Gastrocnemius medialis (tissue), 4 donors: ENCODE results near the gene ZNF547. TPM values are rescaled to one million over a fixed set of nuclear protein-coding genes. Genes with fewer than 3 reads are reported as not detected.
A peak's percentile ranks its signal among the peaks of the same experiment; 100 is the strongest.

Experiments
- ATAC-seq, 2 donors: fragments of 150-250 bp; one replicate each; pipeline ENCODE4 v1.9.1; 2016
- DNase-seq, 2 donors: peaks; one replicate each; pipeline ENCODE4 v3.0.0-alpha.2; 2019
- H3K27ac ChIP-seq, 4 donors: fragments of 200-600 bp; sonication (generic); 1 replicate in 1 of 4; 2 replicates in 3 of 4; pipeline ENCODE4 v1.5.1; 2016 to 2018; ENCODE audit warnings: mild to moderate bottlenecking in 2 of 4, moderate library complexity in 1 of 4
- H3K27me3 ChIP-seq, 3 donors: fragments of 200-600 bp; sonication (generic) in 2 of 3; 1 replicate in 1 of 3; 2 replicates in 2 of 3; pipeline versions ENCODE4 v1.5.1 to v1.6.0; 2016 to 2019; ENCODE audit warnings: mild to moderate bottlenecking in 1 of 3, moderate library complexity in 1 of 3
- H3K36me3 ChIP-seq, 2 donors: fragments of 200-600 bp; sonication (generic) in 1 of 2; one replicate each; pipeline ENCODE4 v1.5.1; 2017 to 2018
- H3K4me1 ChIP-seq, 2 donors: fragments of 200-600 bp; sonication (generic) in 1 of 2; one replicate each; pipeline ENCODE4 v1.5.1; 2016 to 2017; ENCODE audit warnings: mild to moderate bottlenecking in 2 of 2
- H3K4me3 ChIP-seq, 4 donors: fragments of 200-600 bp; sonication (generic) in 3 of 4; 1 replicate in 1 of 4; 2 replicates in 3 of 4; pipeline ENCODE4 v1.5.1; 2016 to 2019; ENCODE audit warnings: mild to moderate bottlenecking in 2 of 4
- H3K9me3 ChIP-seq, 3 donors: fragments of 200-600 bp; sonication (generic) in 2 of 3; 1 replicate in 1 of 3; 2 replicates in 2 of 3; pipeline ENCODE4 v1.5.1; 2016 to 2019
- POLR2A ChIP-seq, 2 donors: fragments of 450-650 bp; IDR thresholded peaks; one replicate each; pipeline ENCODE4 v1.6.1; 2017; ENCODE audit warnings: antibody characterized with exemption in 2 of 2, mild to moderate bottlenecking in 2 of 2, moderate library complexity in 2 of 2
- in situ Hi-C, 4 donors: fragments of 200-750 bp; cut with MboI; loops; one replicate each; pipeline versions ENCODE4 v1.15.0 to v1.8.0; 2017; ENCODE audit warnings: low sequenced_read_pairs in 4 of 4
- intact Hi-C: fragments of 100-400 bp; cut with DNase I; formaldehyde crosslinking; loops from one replicate; pipeline ENCODE4 v1.15.1; 2023; ENCODE audit warnings: low total_unique reads
- total RNA-seq, 4 donors: library from RNA; depleted of rRNA; stranded (reverse); fragments of >200 nt; gene quantifications; one replicate each; pipeline versions ENCODE4 v1.1.0 to v1.2.3, GENCODE V29; 2016
- TF ChIP-seq, protein P1 (sequence below), 5 experiments: fragments of 450-650 bp in 3 of 5; fragments of 200-600 bp in 2 of 5; sonication (generic) in 2 of 5; IDR thresholded peaks in 4 of 5; conservative IDR thresholded peaks in 1 of 5; 1 replicate in 4 of 5; 2 replicates in 1 of 5; pipeline ENCODE4 v1.5.1; 2016 to 2019; ENCODE audit warnings: antibody characterized with exemption in 5 of 5, mild to moderate bottlenecking in 3 of 5, moderate library complexity in 3 of 5

ZNF547 gene
- total RNA-seq, 4 donors from 2014 or later: 0.58 to 4.4 (median 2.6) TPM

DNA sequence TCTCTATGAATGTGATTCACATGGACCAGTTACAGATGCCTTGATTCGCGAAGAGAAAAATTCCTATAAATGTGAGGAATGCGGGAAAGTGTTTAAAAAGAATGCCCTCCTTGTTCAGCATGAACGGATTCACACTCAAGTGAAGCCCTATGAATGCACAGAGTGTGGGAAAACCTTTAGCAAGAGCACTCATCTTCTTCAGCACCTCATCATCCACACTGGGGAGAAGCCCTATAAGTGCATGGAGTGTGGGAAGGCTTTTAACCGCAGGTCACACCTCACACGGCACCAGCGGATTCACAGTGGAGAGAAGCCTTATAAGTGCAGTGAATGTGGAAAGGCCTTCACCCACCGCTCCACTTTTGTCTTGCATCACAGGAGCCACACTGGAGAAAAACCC lies 35.4 kb upstream of the ZNF547 start:
- no peak overlapping the region for H3K27ac ChIP-seq
- H3K27me3 ChIP-seq: no peaks in the 10 kb centered on the region
- in situ Hi-C loops (no loop called here), intact Hi-C loops (no loop called here)
- H3K4me1 ChIP-seq: no peaks in the 10 kb centered on the region
- ATAC-seq (no peak), DNase-seq (no peak)
- TF ChIP-seq, protein P1, sequence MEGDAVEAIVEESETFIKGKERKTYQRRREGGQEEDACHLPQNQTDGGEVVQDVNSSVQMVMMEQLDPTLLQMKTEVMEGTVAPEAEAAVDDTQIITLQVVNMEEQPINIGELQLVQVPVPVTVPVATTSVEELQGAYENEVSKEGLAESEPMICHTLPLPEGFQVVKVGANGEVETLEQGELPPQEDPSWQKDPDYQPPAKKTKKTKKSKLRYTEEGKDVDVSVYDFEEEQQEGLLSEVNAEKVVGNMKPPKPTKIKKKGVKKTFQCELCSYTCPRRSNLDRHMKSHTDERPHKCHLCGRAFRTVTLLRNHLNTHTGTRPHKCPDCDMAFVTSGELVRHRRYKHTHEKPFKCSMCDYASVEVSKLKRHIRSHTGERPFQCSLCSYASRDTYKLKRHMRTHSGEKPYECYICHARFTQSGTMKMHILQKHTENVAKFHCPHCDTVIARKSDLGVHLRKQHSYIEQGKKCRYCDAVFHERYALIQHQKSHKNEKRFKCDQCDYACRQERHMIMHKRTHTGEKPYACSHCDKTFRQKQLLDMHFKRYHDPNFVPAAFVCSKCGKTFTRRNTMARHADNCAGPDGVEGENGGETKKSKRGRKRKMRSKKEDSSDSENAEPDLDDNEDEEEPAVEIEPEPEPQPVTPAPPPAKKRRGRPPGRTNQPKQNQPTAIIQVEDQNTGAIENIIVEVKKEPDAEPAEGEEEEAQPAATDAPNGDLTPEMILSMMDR (IDR thresholded peaks at IDR 0.05 in 4 of 5, conservative IDR thresholded peaks at IDR 0.05 in 1 of 5): no peak
- no peak for TF ChIP-seq POLR2A (IDR thresholded peaks at IDR 0.05)
- no peak overlapping the region for H3K4me3 ChIP-seq
- H3K9me3 ChIP-seq: peaks cover 0 to 7% (median 0%) of the 10 kb centered on the region in 3 donors
- peaks cover 7 to 83% of the 10 kb centered on the region in 2 donors for H3K36me3 ChIP-seq

DNA sequence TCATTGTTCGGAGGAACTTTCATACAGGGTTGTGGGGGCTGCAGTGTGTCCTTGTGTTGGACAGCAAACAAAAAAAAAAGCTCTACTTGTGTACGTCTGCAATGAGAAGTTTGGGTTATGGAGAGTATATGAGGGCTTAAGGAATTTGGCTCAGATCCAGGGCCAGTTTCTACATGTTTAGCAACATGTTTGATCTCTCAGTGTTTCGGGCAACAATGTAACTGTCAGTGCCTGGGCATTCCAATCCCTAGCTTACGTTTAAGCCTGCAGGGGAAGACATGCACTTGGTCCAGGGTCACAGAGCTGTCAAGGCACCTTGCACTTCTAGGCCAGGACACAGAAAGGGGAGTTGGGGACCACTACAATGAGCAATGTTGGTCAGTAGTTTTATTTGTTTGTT lies 29.2 kb upstream of the ZNF547 start:
- Histone ChIP-seq H3K27ac (no peak overlapping the region), H3K4me3 (no peak overlapping the region), H3K4me1 (peaks cover 8 to 20% of the 10 kb centered on the region in 2 donors), H3K36me3 (peaks cover under 1 to 21% of the 10 kb centered on the region in 2 donors), H3K27me3 (no peaks in the 10 kb centered on the region), H3K9me3 (peaks cover 0 to under 1% (median 0%) of the 10 kb centered on the region in 3 donors)
- DNase-seq: no peak
- TF ChIP-seq, protein P1 (IDR thresholded peaks at IDR 0.05 in 4 of 5, conservative IDR thresholded peaks at IDR 0.05 in 1 of 5): no peak
- no peak for TF ChIP-seq POLR2A (IDR thresholded peaks at IDR 0.05)
- in situ Hi-C loops: no loop called here
- intact Hi-C loops: no loop called here
- no peak for ATAC-seq

DNA sequence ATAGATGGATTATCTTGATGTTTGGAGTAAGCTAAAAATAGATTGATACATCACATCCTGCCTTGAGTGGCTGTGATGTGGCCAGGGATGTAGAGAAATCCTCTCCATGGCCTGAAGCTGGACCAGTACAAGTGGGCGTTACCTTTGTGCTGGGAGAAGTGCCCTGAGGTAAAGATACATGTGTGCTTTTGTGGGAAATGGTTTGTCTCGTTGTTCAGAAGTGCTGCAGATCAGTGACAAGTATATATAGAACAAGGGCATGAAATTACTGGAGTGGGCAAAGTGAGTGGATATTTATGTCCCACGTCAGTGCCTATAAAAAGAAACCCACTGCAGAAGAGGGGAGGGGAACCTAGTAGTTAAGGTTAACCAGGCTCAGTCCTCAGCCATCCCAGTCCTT lies 24.5 kb upstream of the ZNF547 start:
- ATAC-seq (peak; percentile 87 to 97), DNase-seq (peak in 1 of 2 donors; percentile 37)
- Histone ChIP-seq H3K9me3 (no peaks in the 10 kb centered on the region), H3K27me3 (no peaks in the 10 kb centered on the region), H3K4me1 (peaks cover 8 to 23% of the 10 kb centered on the region in 2 donors), H3K4me3 (peak overlapping the region in 1 of 4 donors; percentile 17), H3K36me3 (no peaks in the 10 kb centered on the region), H3K27ac (peak overlapping the region; percentile 72 to 79 (median 76))
- intact Hi-C loops (loop anchor here (2.0 kb wide), 2 partner anchors 18 to 36 kb away; partner anchors contain the start of gene ZNF543), in situ Hi-C loops (no loop called here)
- no peak for TF ChIP-seq POLR2A (IDR thresholded peaks at IDR 0.05)
- TF ChIP-seq, protein P1 (IDR thresholded peaks at IDR 0.05 in 4 of 5, conservative IDR thresholded peaks at IDR 0.05 in 1 of 5): no peak

DNA sequence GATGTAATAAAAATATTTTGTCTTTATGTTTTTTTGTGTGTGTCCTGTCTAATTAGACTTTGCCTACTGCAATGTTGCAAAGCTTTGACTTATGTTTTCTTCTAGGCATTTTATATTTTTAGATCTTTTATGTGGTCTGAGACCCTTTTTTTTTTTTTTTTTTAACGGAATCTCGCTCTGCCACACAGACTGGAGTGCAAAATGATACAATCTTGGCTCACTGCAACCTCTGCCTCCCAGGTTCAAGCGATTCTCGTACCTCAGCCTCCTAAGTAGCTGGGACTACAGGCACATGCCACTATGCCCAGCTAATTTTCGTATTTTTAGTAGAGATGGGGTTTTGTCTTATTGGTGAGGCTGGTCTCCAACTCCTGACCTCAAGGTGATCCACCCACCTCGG lies 20.8 kb upstream of the ZNF547 start:
- Histone ChIP-seq H3K4me3 (no peak overlapping the region), H3K9me3 (no peaks in the 10 kb centered on the region), H3K27ac (no peak overlapping the region), H3K27me3 (no peaks in the 10 kb centered on the region), H3K4me1 (peaks cover 8 to 15% of the 10 kb centered on the region in 2 donors), H3K36me3 (no peaks in the 10 kb centered on the region)
- intact Hi-C loops: no loop called here
- ATAC-seq (no peak), DNase-seq (no peak)
- in situ Hi-C loops: no loop called here
- TF ChIP-seq, protein P1 (IDR thresholded peaks at IDR 0.05 in 4 of 5, conservative IDR thresholded peaks at IDR 0.05 in 1 of 5): no peak
- no peak for TF ChIP-seq POLR2A (IDR thresholded peaks at IDR 0.05)

DNA sequence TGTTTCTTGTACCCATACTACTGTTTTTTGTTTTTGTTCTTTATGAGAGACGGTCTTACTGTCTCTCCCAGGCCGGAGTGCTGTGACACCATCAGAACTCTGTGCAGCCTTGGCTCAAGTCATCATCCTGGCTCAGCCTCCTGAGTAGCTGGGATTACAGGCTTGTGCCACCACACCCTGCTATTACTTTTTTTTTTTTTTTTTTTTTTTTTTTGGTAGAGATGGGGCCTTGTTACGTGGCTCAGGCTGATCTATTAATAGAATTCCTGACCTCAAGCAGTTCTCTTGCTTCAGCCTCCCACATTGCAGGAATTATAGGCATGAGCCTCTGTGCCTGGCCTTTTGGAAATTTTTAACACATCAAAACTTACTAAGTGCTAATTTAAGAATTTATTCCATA lies 15.2 kb upstream of the ZNF547 start:
- in situ Hi-C loops (no loop called here), intact Hi-C loops (no loop called here)
- peak; percentile 43 to 73 for DNase-seq
- H3K27me3 ChIP-seq: no peaks in the 10 kb centered on the region
- peaks cover 0 to 3% of the 10 kb centered on the region in 2 donors for H3K36me3 ChIP-seq
- no peak for TF ChIP-seq POLR2A (IDR thresholded peaks at IDR 0.05)
- TF ChIP-seq, protein P1 (IDR thresholded peaks at IDR 0.05 in 4 of 5, conservative IDR thresholded peaks at IDR 0.05 in 1 of 5): no peak
- no peaks in the 10 kb centered on the region for H3K9me3 ChIP-seq
- H3K4me3 ChIP-seq: no peak overlapping the region
- peak; percentile 55 to 67 for ATAC-seq
- H3K4me1 ChIP-seq: peaks cover 19 to 26% of the 10 kb centered on the region in 2 donors
- H3K27ac ChIP-seq: peak overlapping the region in 3 of 4 donors; percentile 65 to 72 (median 65)
